MCF 10A (cell line): ENCODE measurements around the gene COG5. TPM values are rescaled to one million over a fixed set of nuclear protein-coding genes. Genes with fewer than 3 reads are reported as not detected.

Experiments
- BruUV-seq: library from RNA; stranded (reverse); fragments of 400-500 nt; replicated peaks from 2 replicates; lab custom pipeline; 2021; lab: Mats Ljungman, UMichigan
- CTCF ChIA-PET: fragments of 300-600 bp; sonication (Branson Sonifier 250); formaldehyde crosslinking; extraction: SDS; loops from one replicate; lab custom pipeline; 2021; ENCODE audit warnings: antibody characterized with exemption, inconsistent platforms; lab: Yijun Ruan, JAX
- POLR2A ChIA-PET: fragments of 300-600, 350-650 bp; sonication (Branson Sonifier 250); formaldehyde crosslinking; extraction: SDS; loops from one replicate; lab custom pipeline; 2020; ENCODE audit warnings: antibody characterized with exemption, inconsistent platforms; lab: Yijun Ruan, JAX
- DNase-seq: peaks from one replicate; pipeline ENCODE4 v3.0.0-alpha.2; 2018; ENCODE audit not compliant: unreplicated experiment
- H3K27ac Mint-ChIP-seq: one replicate; pipeline ENCODE4 v1.8.0; 2022; ENCODE audit warnings: mild to moderate bottlenecking, low read depth, mixed read lengths; ENCODE audit not compliant: unreplicated experiment
- H3K27me3 Mint-ChIP-seq: one replicate; pipeline ENCODE4 v1.8.0; 2022; ENCODE audit warnings: mixed read lengths; ENCODE audit not compliant: insufficient read depth, unreplicated experiment
- H3K36me3 Mint-ChIP-seq: one replicate; pipeline ENCODE4 v1.8.0; 2022; ENCODE audit warnings: mild to moderate bottlenecking, moderate library complexity, mixed read lengths; ENCODE audit not compliant: insufficient read depth, unreplicated experiment
- H3K4me1 Mint-ChIP-seq: one replicate; pipeline ENCODE4 v1.8.0; 2022; ENCODE audit warnings: mixed read lengths; ENCODE audit not compliant: insufficient read depth, unreplicated experiment
- H3K4me3 Mint-ChIP-seq: one replicate; pipeline ENCODE4 v1.8.0; 2022; ENCODE audit warnings: mild to moderate bottlenecking, moderate library complexity, mixed read lengths; ENCODE audit not compliant: unreplicated experiment
- H3K9me3 Mint-ChIP-seq: one replicate; pipeline ENCODE4 v1.8.0; 2022; ENCODE audit warnings: mixed read lengths; ENCODE audit not compliant: unreplicated experiment
- CTCF ChIP-seq: fragments of 200-600 bp; IDR thresholded peaks from one replicate; pipeline ENCODE4 v1.8.0; 2022; ENCODE audit warnings: antibody characterized with exemption, mild to moderate bottlenecking; ENCODE audit not compliant: unreplicated experiment
- intact Hi-C: fragments of 100-400 bp; cut with micrococcal nuclease; formaldehyde crosslinking; loops from 2 replicates; pipeline ENCODE4 v1.14.1; 2022
- total RNA-seq: library from RNA; stranded (reverse); gene quantifications from 2 replicates; pipeline ENCODE4 v1.2.3, GENCODE V29; 2022

COG5 gene
- total RNA-seq, 1 experiment from 2014 or later: 40.3 TPM

- CTCF ChIA-PET: interaction anchor here (0.6 to 9.5 kb wide), 11 partner anchors 10 to 583 kb away, joined by 3 to 99 read pairs (median 4); no protein-coding TSS in a partner anchor
- no peak for TF ChIP-seq CTCF
- DNase-seq: peak; percentile 100
- peak within 1 kb of the TSS; percentile 100 for H3K27ac Mint-ChIP-seq
- no TSS peak for BruUV-seq
- intact Hi-C loops: loop anchor here (10.0 kb wide), 1 partner anchor 1104 kb away; no protein-coding TSS in a partner anchor
- peaks cover 10% of the 10 kb centered on the region for H3K4me1 Mint-ChIP-seq
- peaks cover 28% of the 10 kb centered on the region for H3K36me3 Mint-ChIP-seq
- H3K9me3 Mint-ChIP-seq: no peaks in the 10 kb centered on the region
- POLR2A ChIA-PET: interaction anchor here (0.5 to 7.0 kb wide), 43 partner anchors 10 to 1403 kb away, joined by 3 to 126 read pairs (median 3); partner anchors contain the start of genes CBLL1, COG5, DLD and DUS4L
- H3K27me3 Mint-ChIP-seq: no peaks in the 10 kb centered on the region
- H3K4me3 Mint-ChIP-seq: peak within 1 kb of the TSS; percentile 93
Observed at GRCh38 chr7:107168233-107169119, 395.2 kb downstream of the COG5 start, which contains the start of gene HBP1. Gene HBP1 (plus strand): TSS chr7:107169003. CDS start chr7:107179894, 10,891 bp downstream.

GRCh38 chr7:107167483-107168232, 396.1 kb downstream of the COG5 start:
- peak overlapping the region; percentile 100 for H3K27ac Mint-ChIP-seq
- no peaks in the 10 kb centered on the region for H3K27me3 Mint-ChIP-seq
- H3K4me1 Mint-ChIP-seq: peaks cover 5% of the 10 kb centered on the region
- H3K9me3 Mint-ChIP-seq: no peaks in the 10 kb centered on the region
- BruUV-seq: TSS peak; percentile 89
- CTCF ChIA-PET: interaction anchor here (0.6 to 9.5 kb wide), 14 partner anchors 10 to 393 kb away, joined by 3 to 99 read pairs (median 4); no protein-coding TSS in a partner anchor
- peak; percentile 45 for TF ChIP-seq CTCF
- POLR2A ChIA-PET: interaction anchor here (0.7 to 7.0 kb wide), 31 partner anchors 9 to 1404 kb away, joined by 3 to 126 read pairs (median 4); partner anchors contain the start of genes CBLL1, COG5, DUS4L and PRKAR2B
- peaks cover 19% of the 10 kb centered on the region for H3K36me3 Mint-ChIP-seq
- peak; percentile 90 for DNase-seq
- intact Hi-C loops: loop anchor here (10.0 kb wide), 1 partner anchor 1103 kb away; no protein-coding TSS in a partner anchor
- peak overlapping the region; percentile 93 for H3K4me3 Mint-ChIP-seq

- Mint-ChIP-seq H3K4me3 (peak overlapping the region; percentile 93), H3K27me3 (no peaks in the 10 kb centered on the region), H3K4me1 (peaks cover 5% of the 10 kb centered on the region), H3K36me3 (peaks cover 19% of the 10 kb centered on the region), H3K9me3 (no peaks in the 10 kb centered on the region), H3K27ac (peak overlapping the region; percentile 100)
- intact Hi-C loops: loop anchor here (10.0 kb wide), 1 partner anchor 1102 kb away; no protein-coding TSS in a partner anchor
- TF ChIP-seq CTCF: no peak
- CTCF ChIA-PET: interaction anchor here (0.7 to 9.5 kb wide), 7 partner anchors 17 to 1171 kb away, joined by 3 to 99 read pairs (median 4); no protein-coding TSS in a partner anchor
- no peak for DNase-seq
- no TSS peak for BruUV-seq
- POLR2A ChIA-PET: interaction anchor here (0.8 to 7.0 kb wide), 11 partner anchors 10 to 806 kb away, joined by 3 to 126 read pairs (median 12); partner anchors contain the start of genes CBLL1, COG5 and DUS4L
Observed at GRCh38 chr7:107166736-107167426, 396.8 kb downstream of the COG5 start.
